Naive thymus-derived CD4-positive, alpha-beta T cell (primary cell): Measurements from ENCODE around the gene COPS3. TPM values are rescaled to one million over a fixed set of nuclear protein-coding genes. Genes with fewer than 3 reads are reported as not detected.

ENCODE experiments used
- ATAC-seq: fragments of 150-1000 bp; cut with Tn5 transposase; 2 replicates; pipeline ENCODE4 v1.10.0; 2021; ENCODE audit warnings: mild to moderate bottlenecking, moderate library complexity
- CTCF ChIA-PET: fragments of 350-600 bp; sonication (Branson Sonifier 250); formaldehyde crosslinking; loops from one replicate; lab custom pipeline; 2021; ENCODE audit warnings: antibody characterized with exemption; lab: Charles Lee
- POLR2A ChIA-PET: fragments of 350-600 bp; sonication (Branson Sonifier 250); formaldehyde crosslinking; loops from one replicate; lab custom pipeline; 2021; ENCODE audit warnings: antibody characterized with exemption, inconsistent platforms; lab: Charles Lee
- DNase-seq, 9 donors: peaks; one replicate each; pipeline versions ENCODE4 v3.0.0 to v3.0.0-alpha.2; 2020 to 2022; ENCODE audit warnings: mixed read lengths in 1 of 9
- H3K27ac ChIP-seq: one replicate; pipeline ENCODE4 v1.7.0; 2013; ENCODE audit warnings: mild to moderate bottlenecking, low read depth, low read length, moderate library complexity
- H3K27me3 ChIP-seq, 2 donors: one replicate each; pipeline ENCODE4 v1.7.0; 2013; ENCODE audit warnings: low read length in 2 of 2, mild to moderate bottlenecking in 2 of 2, moderate library complexity in 2 of 2; ENCODE audit not compliant: control insufficient read depth in 2 of 2, insufficient read depth in 2 of 2
- H3K36me3 ChIP-seq, 3 experiments: 1 replicate in 2 of 3; 2 replicates in 1 of 3; pipeline ENCODE4 v1.7.0; 2013; ENCODE audit warnings: low read length in 3 of 3, mild to moderate bottlenecking in 3 of 3, moderate library complexity in 1 of 3; ENCODE audit not compliant: insufficient read depth in 3 of 3, control insufficient read depth in 2 of 3
- H3K4me1 ChIP-seq, 2 donors: one replicate each; pipeline ENCODE4 v1.7.0; 2013; ENCODE audit warnings: low read length in 2 of 2, mild to moderate bottlenecking in 2 of 2, moderate library complexity in 1 of 2; ENCODE audit not compliant: control insufficient read depth in 2 of 2, insufficient read depth in 2 of 2
- H3K4me3 ChIP-seq: 2 replicates; pipeline ENCODE4 v1.7.0; 2013; ENCODE audit warnings: mild to moderate bottlenecking, low read length
- H3K9me3 ChIP-seq, 3 experiments: 1 replicate in 2 of 3; 2 replicates in 1 of 3; pipeline ENCODE4 v1.7.0; 2013; ENCODE audit warnings: low read length in 3 of 3; ENCODE audit not compliant: control insufficient read depth in 2 of 3
- H3K27ac Mint-ChIP-seq, 9 donors: one replicate each; pipeline ENCODE4 v1.8.0; 2020 to 2022; ENCODE audit warnings: mixed read lengths in 9 of 9, mild to moderate bottlenecking in 8 of 9, moderate library complexity in 5 of 9, inconsistent platforms in 2 of 9
- H3K27me3 Mint-ChIP-seq, 5 donors: one replicate each; pipeline ENCODE4 v1.8.0; 2021 to 2022; ENCODE audit warnings: mixed read lengths in 5 of 5, mild to moderate bottlenecking in 1 of 5
- H3K36me3 Mint-ChIP-seq, 5 donors: one replicate each; pipeline ENCODE4 v1.8.0; 2020 to 2022; ENCODE audit warnings: mixed read lengths in 5 of 5, mild to moderate bottlenecking in 3 of 5, inconsistent platforms in 1 of 5
- H3K4me1 Mint-ChIP-seq, 7 donors: one replicate each; pipeline ENCODE4 v1.8.0; 2020 to 2022; ENCODE audit warnings: mixed read lengths in 7 of 7, mild to moderate bottlenecking in 3 of 7, inconsistent platforms in 1 of 7
- H3K4me3 Mint-ChIP-seq, 10 donors: one replicate each; pipeline ENCODE4 v1.8.0; 2020 to 2022; ENCODE audit warnings: mild to moderate bottlenecking in 10 of 10, mixed read lengths in 10 of 10, moderate library complexity in 6 of 10, inconsistent platforms in 2 of 10
- H3K9me3 Mint-ChIP-seq, 11 donors: one replicate each; pipeline ENCODE4 v1.8.0; 2020 to 2022; ENCODE audit warnings: mixed read lengths in 11 of 11, mild to moderate bottlenecking in 4 of 11, inconsistent platforms in 1 of 11, moderate library complexity in 1 of 11
- intact Hi-C, 2 donors: fragments of 100-400 bp; cut with micrococcal nuclease; formaldehyde crosslinking; loops; one replicate each; pipeline ENCODE4 v1.15.1; 2023
- polyA plus RNA-seq, 2 donors: library from polyadenylated mRNA; unstranded; fragments of 300-500 nt; fragmentation: Illumina TruSeq; gene quantifications; one replicate each; pipeline ENCODE4 v1.2.3, GENCODE V29; 2021
- total RNA-seq, 6 experiments: library from RNA in 5 of 6; stranded (reverse) in 5 of 6; gene quantifications; 1 replicate in 5 of 6; 2 replicates in 1 of 6; pipeline ENCODE4 v1.2.3 and lab custom pipeline; 2021 to 2026

The COPS3 gene
- total and polyA plus RNA-seq, 7 experiments from 2014 or later, result 44.7 to 98.7 (median 76.5) TPM

DNA sequence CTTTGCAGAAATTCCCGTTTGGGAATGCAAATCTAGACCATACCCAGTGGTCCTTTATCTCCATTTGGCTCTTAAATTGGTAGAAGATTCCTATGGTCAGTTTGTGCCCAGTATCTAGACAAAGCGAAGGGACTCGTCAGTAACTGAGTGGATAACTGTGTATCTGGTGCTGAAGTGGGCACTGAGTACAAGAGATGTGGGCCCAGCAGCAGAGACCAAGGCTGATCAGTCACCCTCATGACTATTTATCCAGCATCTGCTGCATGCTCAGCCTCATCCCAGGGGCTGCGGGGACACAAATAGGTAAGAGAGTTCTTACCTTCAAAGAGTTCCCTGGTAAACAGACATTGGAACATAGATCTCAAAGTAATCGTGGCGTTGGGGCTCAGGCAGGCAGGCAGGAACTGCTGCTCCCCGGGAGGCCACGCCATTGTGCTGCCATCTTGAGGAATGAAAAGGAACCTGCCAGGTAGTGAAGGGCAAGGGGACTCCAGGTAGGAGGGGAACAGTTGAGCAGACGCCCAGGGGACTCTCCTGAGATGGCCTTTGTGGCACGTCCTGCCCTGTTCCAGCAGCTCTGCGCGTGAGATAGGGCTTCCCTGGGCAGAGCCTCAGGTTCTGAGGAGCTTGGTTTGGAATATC, 32.4 kb upstream of the COPS3 start:
- peak; percentile 49 to 80 (median 76) for DNase-seq
- Histone ChIP-seq H3K27ac (no peak overlapping the region), H3K27me3 (no peaks in the 10 kb centered on the region), H3K9me3 (no peaks in the 10 kb centered on the region), H3K4me3 (no peak overlapping the region), H3K4me1 (no peaks in the 10 kb centered on the region), H3K36me3 (no peaks in the 10 kb centered on the region)
- H3K27ac Mint-ChIP-seq, result peak overlapping the region in 2 of 9 donors; percentile 28 to 43
- H3K4me3 Mint-ChIP-seq, result no peak overlapping the region
- intact Hi-C loops, result loop anchor here (1.0 to 5.0 kb wide), 7 partner anchors 10 to 312 kb away; partner anchors contain the start of genes COPS3 (in 1 of the 2) and NT5M (in 1 of the 2)
- POLR2A ChIA-PET, result interaction anchor here (1.2 kb wide), 1 partner anchor 33 kb away, joined by 5 read pairs; no protein-coding TSS in a partner anchor
- no peaks in the 10 kb centered on the region for H3K9me3 Mint-ChIP-seq
- ATAC-seq, result peak; percentile 96
- H3K36me3 Mint-ChIP-seq, result peaks cover 0 to 7% (median 0%) of the 10 kb centered on the region in 5 donors
- peaks cover 0 to 7% (median 5%) of the 10 kb centered on the region in 7 donors for H3K4me1 Mint-ChIP-seq
- CTCF ChIA-PET, result interaction anchor here (0.6 to 4.2 kb wide), 14 partner anchors 13 to 322 kb away, joined by 3 to 22 read pairs (median 4); no protein-coding TSS in a partner anchor
- H3K27me3 Mint-ChIP-seq, result no peaks in the 10 kb centered on the region

GRCh38 chr17:17309356-17309755, 28.3 kb upstream of the COPS3 start:
- CTCF ChIA-PET, result no interaction called here
- ATAC-seq, result no peak
- H3K27ac Mint-ChIP-seq, result peak overlapping the region in 1 of 9 donors; percentile 15

DNA sequence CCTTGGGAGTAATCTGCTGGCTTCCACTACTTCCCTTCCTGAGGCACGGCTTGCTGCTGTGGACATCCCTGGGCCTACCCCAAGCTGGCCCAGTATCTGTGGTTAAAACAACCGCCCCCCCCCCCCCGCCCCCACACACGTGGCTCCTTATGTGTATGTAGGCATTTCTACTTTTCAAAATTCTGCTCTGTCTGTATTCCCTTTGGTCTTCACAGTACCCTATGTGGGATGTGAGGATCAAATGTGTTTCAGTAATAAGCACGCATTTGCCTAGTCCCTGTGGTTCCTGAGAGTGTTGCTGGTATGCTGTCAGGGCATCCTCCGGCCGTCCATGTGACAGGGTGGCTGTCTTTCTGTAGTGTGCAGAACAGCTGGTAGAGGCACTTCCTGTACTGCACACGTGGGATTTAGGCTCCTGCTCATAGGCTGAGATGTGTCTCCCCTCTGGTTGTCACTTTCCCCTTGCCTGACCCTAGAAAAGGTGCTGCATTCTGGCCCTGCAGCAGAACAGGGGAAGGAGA, 24.3 kb upstream of the COPS3 start:
- H3K4me3 ChIP-seq, result peak overlapping the region; percentile 6
- no peak overlapping the region for H3K27ac ChIP-seq
- H3K4me3 Mint-ChIP-seq, result peak overlapping the region; percentile 78 to 93 (median 85)
- no peaks in the 10 kb centered on the region for H3K27me3 Mint-ChIP-seq
- H3K36me3 ChIP-seq, result no peaks in the 10 kb centered on the region
- H3K4me1 Mint-ChIP-seq, result peaks cover 16 to 44% (median 33%) of the 10 kb centered on the region in 7 donors
- H3K9me3 Mint-ChIP-seq, result no peaks in the 10 kb centered on the region
- peak; percentile 80 for ATAC-seq
- H3K9me3 ChIP-seq, result no peaks in the 10 kb centered on the region
- H3K27me3 ChIP-seq, result no peaks in the 10 kb centered on the region
- DNase-seq, result peak in 8 of 9 donors; percentile 47 to 59 (median 54)
- H3K4me1 ChIP-seq, result peaks cover 12 to 33% of the 10 kb centered on the region in 2 donors
- POLR2A ChIA-PET, result interaction anchor here (0.8 to 1.6 kb wide), 4 partner anchors 24 to 126 kb away, joined by 3 to 5 read pairs (median 4); partner anchors contain the start of genes COPS3 and FLCN
- H3K27ac Mint-ChIP-seq, result peak overlapping the region; percentile 11 to 93 (median 85)
- H3K36me3 Mint-ChIP-seq, result peaks cover 0 to 7% (median 0%) of the 10 kb centered on the region in 5 donors
- CTCF ChIA-PET, result interaction anchor here (1.5 kb wide), 1 partner anchor 10 kb away, joined by 5 read pairs; no protein-coding TSS in a partner anchor
- intact Hi-C loops, result loop anchor here (1.0 to 10.0 kb wide), 6 partner anchors 24 to 721 kb away; partner anchors contain the start of genes MPRIP (in 2 of the 2), COPS3 (in 1 of the 2), DRC3 (in 1 of the 2) and FLCN (in 1 of the 2)

More at GRCh38 chr17:17309356-17309755, 28.3 kb upstream of the COPS3 start:
- no peaks in the 10 kb centered on the region for H3K9me3 Mint-ChIP-seq
- no peaks in the 10 kb centered on the region for H3K27me3 Mint-ChIP-seq
- H3K36me3 Mint-ChIP-seq, result peaks cover 0 to 10% (median 0%) of the 10 kb centered on the region in 5 donors
- intact Hi-C loops, result loop anchor here in 1 of 2 donors (10.0 kb wide), 2 partner anchors 665 to 725 kb away; partner anchors contain the start of genes DRC3 and TOM1L2
- Histone ChIP-seq H3K27me3 (no peaks in the 10 kb centered on the region), H3K36me3 (no peaks in the 10 kb centered on the region), H3K27ac (no peak overlapping the region), H3K4me3 (no peak overlapping the region), H3K4me1 (peaks cover 8 to 17% of the 10 kb centered on the region in 2 donors), H3K9me3 (no peaks in the 10 kb centered on the region)
- POLR2A ChIA-PET, result interaction anchor here (0.8 kb wide), 1 partner anchor 9 kb away, joined by 3 read pairs; no protein-coding TSS in a partner anchor
- H3K4me1 Mint-ChIP-seq, result peaks cover 12 to 25% (median 23%) of the 10 kb centered on the region in 7 donors
- no peak for DNase-seq
- no peak overlapping the region for H3K4me3 Mint-ChIP-seq

DNA sequence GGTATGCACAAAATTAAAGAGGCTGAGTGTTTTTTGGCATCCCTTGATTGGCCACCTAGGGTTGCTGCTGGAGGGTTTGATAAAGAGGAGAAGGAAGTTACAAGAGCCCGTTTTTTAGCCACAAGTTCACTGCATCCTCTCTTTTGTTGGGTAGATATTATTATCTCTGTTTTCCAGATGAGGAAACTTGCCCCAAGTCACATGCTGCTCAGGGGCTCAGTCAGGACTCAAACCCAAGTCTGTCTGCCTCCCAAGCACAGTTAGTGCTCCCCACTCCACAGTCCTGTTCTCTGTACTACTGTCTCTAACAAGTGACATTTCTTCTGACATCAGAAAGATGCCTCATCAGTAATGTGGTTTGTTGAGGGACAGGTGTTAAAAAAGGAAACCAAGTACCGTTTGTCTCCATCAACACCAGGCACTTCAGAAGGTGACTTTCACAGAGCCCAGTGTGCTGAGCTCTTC, 23.5 kb upstream of the COPS3 start:
- POLR2A ChIA-PET, result interaction anchor here (1.2 to 1.6 kb wide), 3 partner anchors 24 to 126 kb away, joined by 4 to 7 read pairs (median 5); partner anchors contain the start of genes COPS3 and FLCN
- peak overlapping the region; percentile 63 to 93 (median 86) for H3K27ac Mint-ChIP-seq
- H3K27me3 Mint-ChIP-seq, result no peaks in the 10 kb centered on the region
- CTCF ChIA-PET, result no interaction called here
- ATAC-seq (peak; percentile 63), DNase-seq (peak in 7 of 9 donors; percentile 26 to 47 (median 30))
- H3K27me3 ChIP-seq, result no peaks in the 10 kb centered on the region
- no peaks in the 10 kb centered on the region for H3K9me3 ChIP-seq
- H3K36me3 ChIP-seq, result no peaks in the 10 kb centered on the region
- H3K4me1 Mint-ChIP-seq, result peaks cover 16 to 49% (median 37%) of the 10 kb centered on the region in 7 donors
- intact Hi-C loops, result loop anchor here (1.0 to 10.0 kb wide), 6 partner anchors 67 to 720 kb away; partner anchors contain the start of genes DRC3 (in 2 of the 2), MPRIP (in 2 of the 2), TOM1L2 (in 2 of the 2) and FLCN (in 1 of the 2)
- peak overlapping the region; percentile 75 to 96 (median 85) for H3K4me3 Mint-ChIP-seq
- peak overlapping the region; percentile 67 for H3K27ac ChIP-seq
- peaks cover 12 to 33% of the 10 kb centered on the region in 2 donors for H3K4me1 ChIP-seq
- H3K4me3 ChIP-seq, result peak overlapping the region; percentile 3
- peaks cover 0 to 5% (median 0%) of the 10 kb centered on the region in 5 donors for H3K36me3 Mint-ChIP-seq
- H3K9me3 Mint-ChIP-seq, result no peaks in the 10 kb centered on the region

GRCh38 chr17:17303847-17304490, 22.9 kb upstream of the COPS3 start:
- peak overlapping the region; percentile 63 to 93 (median 86) for H3K27ac Mint-ChIP-seq
- ATAC-seq, result peak; percentile 0
- H3K27ac ChIP-seq, result peak overlapping the region; percentile 67

More at GRCh38 chr17:17303847-17304490, 22.9 kb upstream of the COPS3 start:
- Mint-ChIP-seq H3K4me3 (peak overlapping the region; percentile 75 to 96 (median 85)), H3K9me3 (no peaks in the 10 kb centered on the region), H3K27me3 (no peaks in the 10 kb centered on the region), H3K4me1 (peaks cover 16 to 49% (median 37%) of the 10 kb centered on the region in 7 donors), H3K36me3 (peaks cover 0 to 5% (median 0%) of the 10 kb centered on the region in 5 donors)
- Histone ChIP-seq H3K4me3 (peak overlapping the region; percentile 30), H3K9me3 (no peaks in the 10 kb centered on the region), H3K27me3 (no peaks in the 10 kb centered on the region), H3K4me1 (peaks cover 12 to 33% of the 10 kb centered on the region in 2 donors), H3K36me3 (no peaks in the 10 kb centered on the region)
- ChIA-PET POLR2A (interaction anchor here (1.2 to 1.6 kb wide), 3 partner anchors 23 to 125 kb away, joined by 4 to 7 read pairs (median 5); partner anchors contain the start of genes COPS3 and FLCN), CTCF (no interaction called here)
- intact Hi-C loops, result loop anchor here (1.0 to 10.0 kb wide), 9 partner anchors 9 to 719 kb away; partner anchors contain the start of genes DRC3 (in 2 of the 2), MPRIP (in 2 of the 2), TOM1L2 (in 2 of the 2) and COPS3 (in 1 of the 2)
- DNase-seq, result no peak
